Kasumi-1 (cell line): ENCODE results near the gene GORAB.

ENCODE experiments used
- DNase-seq, 2 experiments: peaks; one replicate each; lab custom pipeline; 2025; lab: John Stamatoyannopoulos, UW

The GORAB gene

DNA sequence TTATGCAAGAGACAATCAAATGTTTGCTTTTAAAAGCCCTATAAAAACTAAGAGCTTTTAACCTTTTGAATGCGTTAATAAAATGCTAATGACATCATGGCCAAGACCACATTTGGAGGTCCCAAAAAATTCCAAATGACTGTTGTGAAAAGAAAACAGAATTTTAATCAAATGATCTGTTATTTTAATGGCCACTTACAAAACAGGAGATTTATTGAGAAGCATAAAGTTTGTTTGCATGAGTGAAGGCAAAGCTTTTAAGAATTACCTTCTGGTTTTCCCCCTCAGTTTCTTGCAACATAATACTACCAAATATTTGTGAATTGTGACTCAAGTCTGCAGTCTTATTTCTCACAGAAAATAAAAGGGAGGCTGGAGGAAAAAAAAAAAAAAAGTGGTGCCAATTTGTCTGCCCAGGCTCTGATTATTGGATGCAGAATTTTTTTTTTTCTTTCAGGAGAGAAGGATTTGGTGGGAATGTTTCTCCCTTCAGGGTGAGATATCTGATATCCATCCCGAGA lies 60.7 kb downstream of the GORAB start:
- DNase-seq = no peak

DNA sequence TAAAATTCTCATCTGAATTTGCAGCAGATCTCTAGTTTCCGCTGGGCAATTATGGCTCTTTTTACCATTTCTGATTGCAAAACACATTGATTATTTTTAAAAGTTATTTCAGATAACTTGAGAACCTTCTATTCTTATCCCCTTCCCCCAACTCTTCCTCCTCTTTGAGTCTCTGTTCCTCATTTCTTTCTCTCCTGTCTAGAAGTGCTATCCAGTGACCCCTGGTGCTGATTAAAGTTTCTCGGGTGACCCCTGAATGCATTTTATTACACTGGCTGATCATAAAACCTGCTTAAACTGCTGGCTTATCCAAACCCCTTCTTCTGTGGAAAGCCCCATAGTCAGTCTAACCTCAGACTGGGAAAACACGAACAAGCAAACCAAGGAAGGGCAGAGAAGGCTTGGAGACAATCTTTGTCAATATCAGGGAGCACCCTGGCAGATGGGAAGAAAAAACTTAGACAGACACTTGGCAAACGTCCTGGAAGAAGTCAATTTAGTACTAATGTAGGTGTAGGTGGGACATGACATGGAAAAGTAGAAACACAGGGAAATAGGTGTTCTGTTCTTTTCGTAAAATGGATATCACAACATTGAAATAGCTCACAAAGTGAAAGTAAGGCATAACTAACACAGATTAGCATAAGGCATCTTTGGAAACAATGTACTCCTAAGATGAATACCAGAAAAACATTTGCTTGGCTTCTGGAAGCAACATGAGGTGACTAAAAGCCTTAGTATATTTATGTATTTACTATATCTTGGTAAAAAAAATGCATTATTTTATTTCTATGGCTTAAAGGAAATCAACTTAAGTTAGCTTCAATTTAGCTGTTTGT lies 61.4 kb downstream of the GORAB start:
- peak in 1 of 2 experiments; percentile 12 for DNase-seq

DNA sequence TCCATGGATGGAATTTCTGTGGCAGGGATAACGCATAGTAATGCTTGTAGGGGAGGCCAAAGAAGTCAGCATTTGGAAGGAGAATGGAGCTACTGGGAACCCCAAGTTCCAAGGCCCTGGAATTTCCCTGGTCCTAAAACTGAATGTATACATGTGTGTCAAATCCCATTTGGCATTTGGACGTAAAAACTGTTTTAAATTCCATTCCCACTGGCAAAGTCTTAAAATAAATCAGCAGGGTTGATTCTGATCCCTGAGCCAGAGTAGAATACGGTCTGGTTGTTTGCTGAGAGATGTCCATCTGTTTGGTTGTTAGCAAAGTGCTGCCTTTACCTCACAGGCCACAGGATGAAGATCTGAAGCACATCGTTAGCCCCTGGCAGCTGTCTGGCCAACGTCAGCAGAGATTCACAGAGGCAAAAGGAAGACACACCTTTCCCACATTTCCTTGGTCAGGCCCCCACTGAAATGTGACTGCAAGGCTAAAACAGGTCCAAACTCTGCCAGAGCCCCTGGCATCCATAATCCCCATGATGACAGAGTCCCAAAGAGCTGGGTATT lies 62.2 kb downstream of the GORAB start:
- no peak for DNase-seq

DNA sequence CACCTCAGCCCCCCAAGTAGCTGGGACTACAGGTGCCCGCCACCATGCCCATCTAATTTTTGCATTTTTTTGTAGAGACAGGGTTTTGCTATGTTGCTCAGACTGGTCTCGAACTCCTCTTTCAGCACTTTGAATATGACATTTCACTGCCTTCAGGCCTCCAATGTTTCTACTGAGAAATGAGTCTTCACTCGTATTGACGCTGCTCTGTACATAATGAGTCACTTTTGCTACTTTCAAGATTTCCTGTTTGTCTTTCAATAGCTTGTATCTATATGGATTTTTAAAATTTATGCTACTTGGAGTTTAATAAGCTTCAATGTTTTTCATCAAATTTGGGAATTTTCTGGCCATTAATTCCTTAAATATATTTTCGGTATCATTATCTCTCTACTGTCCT lies 64.7 kb downstream of the GORAB start:
- DNase-seq = no peak

DNA sequence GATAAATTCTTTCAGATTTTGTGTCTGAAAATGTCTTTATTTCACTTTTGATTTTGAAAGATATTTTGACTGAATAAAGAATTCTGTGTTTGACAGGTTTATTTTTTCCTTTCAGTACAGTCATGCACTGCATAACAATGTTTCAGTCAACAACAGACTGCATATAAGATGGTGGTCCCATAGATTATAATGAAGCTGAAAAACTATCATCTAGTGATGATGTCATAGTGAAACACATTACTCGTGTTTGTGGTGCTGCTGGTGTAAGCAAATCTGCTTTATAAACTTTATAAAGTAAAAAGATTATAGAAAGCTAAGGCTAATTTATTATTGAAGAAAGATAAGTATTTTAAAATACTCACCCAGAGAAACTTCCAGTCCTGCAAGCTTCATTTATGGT lies 66.7 kb downstream of the GORAB start:
- DNase-seq = no peak

DNA sequence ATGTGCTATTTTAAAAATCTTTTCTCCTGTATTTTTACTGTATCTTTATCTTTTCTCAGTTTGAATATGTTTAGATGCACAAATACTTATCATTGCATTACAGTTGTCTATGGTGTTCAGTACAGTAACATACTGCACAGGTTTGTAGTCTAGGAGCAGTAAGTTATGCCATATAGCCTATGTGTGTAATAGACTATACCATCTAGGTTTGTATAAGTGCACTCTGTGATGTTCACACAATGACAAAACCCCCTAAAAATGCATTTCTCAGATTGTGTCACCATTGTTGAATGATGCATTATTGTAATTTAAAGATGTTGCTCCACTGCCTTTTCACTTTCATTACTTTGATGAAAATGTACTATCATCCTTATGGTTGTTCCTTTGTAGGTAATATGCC lies 67.1 kb downstream of the GORAB start:
- no peak for DNase-seq

DNA sequence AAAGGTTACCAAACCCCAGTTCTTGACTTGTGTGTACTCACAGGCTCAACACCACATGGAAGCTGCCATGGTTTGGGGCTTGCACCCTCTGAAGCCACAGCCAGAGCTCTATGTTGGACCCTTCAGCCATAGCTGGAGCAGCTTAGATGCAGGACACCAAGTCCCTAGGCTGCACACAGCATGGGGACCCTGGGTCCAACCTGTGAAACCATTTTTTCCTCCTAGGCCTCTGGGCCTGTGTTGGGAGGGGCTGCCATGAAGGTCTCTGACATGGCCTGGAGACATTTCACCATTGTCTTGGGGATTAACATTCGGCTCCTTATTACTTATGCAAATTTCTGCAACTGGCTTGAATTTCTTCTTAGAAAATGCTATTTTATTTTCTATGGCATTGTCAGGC lies 69.9 kb downstream of the GORAB start:
- no peak for DNase-seq
